HepG2 (cell line): ENCODE measurements around the gene ZNF445. TPM values are rescaled to one million over a fixed set of nuclear protein-coding genes. Genes with fewer than 3 reads are reported as not detected.

Experiments used
- AGO2 ChIP-seq: fragments of 200-400 bp; formaldehyde crosslinking; optimal IDR thresholded peaks from 2 replicates; pipeline ENCODE3; 2017; ENCODE audit warnings: mild to moderate bottlenecking, low read depth, low read length, moderate library complexity
- FIP1L1 ChIP-seq: fragments of 200-400 bp; formaldehyde crosslinking; IDR thresholded peaks from 2 replicates; pipeline ENCODE4 v1.6.1; 2018; ENCODE audit warnings: low read depth, mild to moderate bottlenecking, low read length, moderate library complexity, borderline replicate concordance; ENCODE audit not compliant: insufficient read depth
- GTF3A ChIP-seq: sonication (generic); formaldehyde crosslinking; conservative IDR thresholded peaks from 2 replicates; pipeline ENCODE4 v1.4.0; 2020; ENCODE audit warnings: mild to moderate bottlenecking, missing genetic modification reagents
- HOXA5 ChIP-seq: sonication (generic); formaldehyde crosslinking; IDR thresholded peaks from 2 replicates; pipeline ENCODE4 v1.4.0; 2020; ENCODE audit warnings: missing genetic modification reagents
- SETDB1 ChIP-seq: sonication (generic); formaldehyde crosslinking; IDR thresholded peaks from 2 replicates; pipeline ENCODE4 v1.5.1; 2020; ENCODE audit warnings: missing genetic modification reagents, mild to moderate bottlenecking, borderline replicate concordance
- SOX6 ChIP-seq, 2 experiments: fragments of 450-650 bp in 1 of 2; sonication (generic) in 1 of 2; formaldehyde crosslinking in 1 of 2; IDR thresholded peaks; 2 replicates each; pipeline versions ENCODE4 v1.4.0 to v1.6.1; 2017 to 2020; ENCODE audit warnings: antibody characterized with exemption in 1 of 2, mild to moderate bottlenecking in 1 of 2, missing genetic modification reagents in 1 of 2
- TBL1XR1 ChIP-seq: fragments of 150-350 bp; IDR thresholded peaks from 2 replicates; pipeline ENCODE4 v1.6.1; 2014; ENCODE audit warnings: borderline replicate concordance, low read length; ENCODE audit not compliant: partially characterized antibody
- THYN1 ChIP-seq: sonication (generic); formaldehyde crosslinking; IDR thresholded peaks from 2 replicates; pipeline ENCODE4 v1.8.1; 2023; ENCODE audit warnings: low read depth, mild to moderate bottlenecking, moderate library complexity, missing genetic modification reagents, borderline replicate concordance
- TOE1 ChIP-seq: sonication (generic); formaldehyde crosslinking; IDR thresholded peaks from 2 replicates; pipeline ENCODE4 v1.4.0; 2020; ENCODE audit warnings: mild to moderate bottlenecking, missing genetic modification reagents
- ZBTB3 ChIP-seq: sonication (generic); formaldehyde crosslinking; IDR thresholded peaks from 2 replicates; pipeline ENCODE4 v1.4.0; 2020; ENCODE audit warnings: low read depth, mild to moderate bottlenecking, moderate library complexity, missing genetic modification reagents, borderline replicate concordance
- ZNF136 ChIP-seq: sonication (generic); formaldehyde crosslinking; IDR thresholded peaks from 2 replicates; pipeline ENCODE4 v1.8.1; 2022; ENCODE audit warnings: low read depth, mild to moderate bottlenecking, moderate library complexity, missing genetic modification reagents
- ZNF367 ChIP-seq: sonication (generic); formaldehyde crosslinking; IDR thresholded peaks from 2 replicates; pipeline ENCODE4 v1.4.0; 2020; ENCODE audit warnings: missing genetic modification reagents, borderline replicate concordance
- ZNF441 ChIP-seq: sonication (generic); formaldehyde crosslinking; IDR thresholded peaks from 2 replicates; pipeline ENCODE4 v1.7.0; 2021; ENCODE audit warnings: missing genetic modification reagents, borderline replicate concordance
- ZNF598 ChIP-seq: sonication (generic); formaldehyde crosslinking; IDR thresholded peaks from 2 replicates; pipeline ENCODE4 v1.5.1; 2020; ENCODE audit warnings: mild to moderate bottlenecking, missing genetic modification reagents, borderline replicate concordance
- ZSCAN29 ChIP-seq: sonication (generic); formaldehyde crosslinking; conservative IDR thresholded peaks from 2 replicates; pipeline ENCODE4 v1.4.0; 2020; ENCODE audit warnings: mild to moderate bottlenecking, missing genetic modification reagents
- polyA plus RNA-seq, 8 experiments: library from polyadenylated mRNA; depleted of rRNA in 3 of 8; stranded (reverse) in 7 of 8; unstranded in 1 of 8; fragments of >200 nt; fragmentation: Illumina TruSeq in 4 of 8; extraction: Trizol in 4 of 8; gene quantifications; 2 replicates each; pipeline versions ENCODE4 v1.2.1 to v1.2.3, GENCODE V29; 2011 to 2016; ENCODE audit warnings: low read depth in 4 of 8, missing spikeins in 1 of 8, mixed read lengths in 1 of 8; ENCODE audit not compliant: insufficient read depth in 1 of 8
- total RNA-seq, 5 experiments: library from RNA; depleted of rRNA; stranded (reverse); fragments of >200 nt; fragmentation: Illumina TruSeq; extraction: Trizol; gene quantifications; 2 replicates each; pipeline ENCODE4 v1.2.3, GENCODE V29; 2016; ENCODE audit warnings: low read depth in 1 of 5
- TF ChIP-seq, protein P1 (sequence below): sonication (generic); formaldehyde crosslinking; IDR thresholded peaks from 2 replicates; pipeline ENCODE4 v1.4.0; 2020; ENCODE audit warnings: mild to moderate bottlenecking, missing genetic modification reagents
- TF ChIP-seq, protein P2 (sequence below): sonication (generic); formaldehyde crosslinking; IDR thresholded peaks from 2 replicates; pipeline ENCODE4 v1.4.0; 2020; ENCODE audit warnings: missing genetic modification reagents, borderline replicate concordance
- TF ChIP-seq, protein P3 (sequence below): IDR thresholded peaks from 2 replicates; pipeline ENCODE4 v1.6.1; 2018; ENCODE audit warnings: missing genetic modification reagents
- TF ChIP-seq, protein P4 (sequence below): IDR thresholded peaks from 2 replicates; pipeline ENCODE4 v1.4.0; 2020; ENCODE audit warnings: mild to moderate bottlenecking, missing genetic modification reagents

Gene ZNF445
- total and polyA plus RNA-seq, 2 of the 13 experiments (the other 11 are each of a cell fraction or from before 2014, with no cell fraction given) = 4.4 to 10.3 TPM

DNA sequence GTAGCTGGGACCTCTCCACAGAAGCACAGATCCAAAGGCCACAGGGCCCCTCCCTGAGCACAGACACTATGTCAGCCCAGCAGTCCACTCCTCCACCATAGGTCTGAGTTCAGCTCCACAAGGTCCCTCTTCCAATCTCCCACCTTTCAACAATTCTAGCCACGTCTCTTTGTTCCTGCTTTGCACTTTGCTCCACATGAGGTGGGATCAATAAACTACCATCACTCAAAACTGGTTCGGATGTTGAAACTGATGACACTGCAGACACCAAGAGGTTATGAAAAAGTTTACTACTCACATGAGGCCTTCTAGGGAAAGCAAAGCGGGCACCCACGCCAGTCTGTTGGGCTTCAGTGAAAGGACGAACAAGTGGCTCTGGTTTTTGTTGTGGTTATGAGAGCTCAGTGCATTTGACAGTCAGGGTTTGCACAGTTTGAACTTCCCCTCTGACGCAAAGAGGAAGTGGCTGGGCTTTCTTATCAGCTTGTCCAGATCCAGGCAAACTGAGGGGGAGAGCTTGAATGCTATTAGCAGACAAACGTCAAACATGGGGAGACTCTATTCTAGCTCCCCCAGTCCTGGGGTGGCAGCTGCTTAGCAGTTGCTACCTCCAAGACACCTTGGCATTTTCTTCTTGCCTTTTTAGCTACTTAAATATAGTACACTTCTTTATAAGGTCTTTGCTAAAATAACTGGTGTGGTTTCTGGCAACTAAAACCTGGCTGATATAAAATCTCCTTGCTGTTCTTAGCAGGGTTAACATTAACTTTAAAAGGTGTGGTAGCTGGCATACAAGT lies 37.8 kb downstream of the ZNF445 start (continued):
- TF ChIP-seq ZNF367 (CRISPR knock-in tag) (no peak), AGO2 (no peak), THYN1 (CRISPR knock-in tag) (no peak), GTF3A (CRISPR knock-in tag) (no peak), ZSCAN29 (CRISPR knock-in tag) (peak; percentile 65; the same call in 1 of the 2 replicates), SOX6 (IDR thresholded peaks at IDR 0.05) (no peak), SOX6 (CRISPR knock-in tag; IDR thresholded peaks at IDR 0.05) (peak; percentile 99), ZNF136 (CRISPR knock-in tag) (no peak), TBL1XR1 (peak; percentile 91), SETDB1 (CRISPR knock-in tag) (no peak), TOE1 (CRISPR knock-in tag) (no peak), HOXA5 (CRISPR knock-in tag) (peak; percentile 93), ZNF441 (peak; percentile 38; the same call in 1 of the 2 replicates), ZNF598 (no peak), ZBTB3 (CRISPR knock-in tag) (no peak), FIP1L1 (no peak)
- TF ChIP-seq, protein P1, sequence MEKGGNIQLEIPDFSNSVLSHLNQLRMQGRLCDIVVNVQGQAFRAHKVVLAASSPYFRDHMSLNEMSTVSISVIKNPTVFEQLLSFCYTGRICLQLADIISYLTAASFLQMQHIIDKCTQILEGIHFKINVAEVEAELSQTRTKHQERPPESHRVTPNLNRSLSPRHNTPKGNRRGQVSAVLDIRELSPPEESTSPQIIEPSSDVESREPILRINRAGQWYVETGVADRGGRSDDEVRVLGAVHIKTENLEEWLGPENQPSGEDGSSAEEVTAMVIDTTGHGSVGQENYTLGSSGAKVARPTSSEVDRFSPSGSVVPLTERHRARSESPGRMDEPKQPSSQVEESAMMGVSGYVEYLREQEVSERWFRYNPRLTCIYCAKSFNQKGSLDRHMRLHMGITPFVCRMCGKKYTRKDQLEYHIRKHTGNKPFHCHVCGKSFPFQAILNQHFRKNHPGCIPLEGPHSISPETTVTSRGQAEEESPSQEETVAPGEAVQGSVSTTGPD = peak; percentile 73; the same call in 1 of the 2 replicates
- TF ChIP-seq, protein P2, sequence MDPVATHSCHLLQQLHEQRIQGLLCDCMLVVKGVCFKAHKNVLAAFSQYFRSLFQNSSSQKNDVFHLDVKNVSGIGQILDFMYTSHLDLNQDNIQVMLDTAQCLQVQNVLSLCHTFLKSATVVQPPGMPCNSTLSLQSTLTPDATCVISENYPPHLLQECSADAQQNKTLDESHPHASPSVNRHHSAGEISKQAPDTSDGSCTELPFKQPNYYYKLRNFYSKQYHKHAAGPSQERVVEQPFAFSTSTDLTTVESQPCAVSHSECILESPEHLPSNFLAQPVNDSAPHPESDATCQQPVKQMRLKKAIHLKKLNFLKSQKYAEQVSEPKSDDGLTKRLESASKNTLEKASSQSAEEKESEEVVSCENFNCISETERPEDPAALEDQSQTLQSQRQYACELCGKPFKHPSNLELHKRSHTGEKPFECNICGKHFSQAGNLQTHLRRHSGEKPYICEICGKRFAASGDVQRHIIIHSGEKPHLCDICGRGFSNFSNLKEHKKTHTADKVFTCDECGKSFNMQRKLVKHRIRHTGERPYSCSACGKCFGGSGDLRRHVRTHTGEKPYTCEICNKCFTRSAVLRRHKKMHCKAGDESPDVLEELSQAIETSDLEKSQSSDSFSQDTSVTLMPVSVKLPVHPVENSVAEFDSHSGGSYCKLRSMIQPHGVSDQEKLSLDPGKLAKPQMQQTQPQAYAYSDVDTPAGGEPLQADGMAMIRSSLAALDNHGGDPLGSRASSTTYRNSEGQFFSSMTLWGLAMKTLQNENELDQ = no peak
- TF ChIP-seq, protein P3, sequence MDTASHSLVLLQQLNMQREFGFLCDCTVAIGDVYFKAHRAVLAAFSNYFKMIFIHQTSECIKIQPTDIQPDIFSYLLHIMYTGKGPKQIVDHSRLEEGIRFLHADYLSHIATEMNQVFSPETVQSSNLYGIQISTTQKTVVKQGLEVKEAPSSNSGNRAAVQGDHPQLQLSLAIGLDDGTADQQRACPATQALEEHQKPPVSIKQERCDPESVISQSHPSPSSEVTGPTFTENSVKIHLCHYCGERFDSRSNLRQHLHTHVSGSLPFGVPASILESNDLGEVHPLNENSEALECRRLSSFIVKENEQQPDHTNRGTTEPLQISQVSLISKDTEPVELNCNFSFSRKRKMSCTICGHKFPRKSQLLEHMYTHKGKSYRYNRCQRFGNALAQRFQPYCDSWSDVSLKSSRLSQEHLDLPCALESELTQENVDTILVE = peak; percentile 77
- TF ChIP-seq, protein P4, sequence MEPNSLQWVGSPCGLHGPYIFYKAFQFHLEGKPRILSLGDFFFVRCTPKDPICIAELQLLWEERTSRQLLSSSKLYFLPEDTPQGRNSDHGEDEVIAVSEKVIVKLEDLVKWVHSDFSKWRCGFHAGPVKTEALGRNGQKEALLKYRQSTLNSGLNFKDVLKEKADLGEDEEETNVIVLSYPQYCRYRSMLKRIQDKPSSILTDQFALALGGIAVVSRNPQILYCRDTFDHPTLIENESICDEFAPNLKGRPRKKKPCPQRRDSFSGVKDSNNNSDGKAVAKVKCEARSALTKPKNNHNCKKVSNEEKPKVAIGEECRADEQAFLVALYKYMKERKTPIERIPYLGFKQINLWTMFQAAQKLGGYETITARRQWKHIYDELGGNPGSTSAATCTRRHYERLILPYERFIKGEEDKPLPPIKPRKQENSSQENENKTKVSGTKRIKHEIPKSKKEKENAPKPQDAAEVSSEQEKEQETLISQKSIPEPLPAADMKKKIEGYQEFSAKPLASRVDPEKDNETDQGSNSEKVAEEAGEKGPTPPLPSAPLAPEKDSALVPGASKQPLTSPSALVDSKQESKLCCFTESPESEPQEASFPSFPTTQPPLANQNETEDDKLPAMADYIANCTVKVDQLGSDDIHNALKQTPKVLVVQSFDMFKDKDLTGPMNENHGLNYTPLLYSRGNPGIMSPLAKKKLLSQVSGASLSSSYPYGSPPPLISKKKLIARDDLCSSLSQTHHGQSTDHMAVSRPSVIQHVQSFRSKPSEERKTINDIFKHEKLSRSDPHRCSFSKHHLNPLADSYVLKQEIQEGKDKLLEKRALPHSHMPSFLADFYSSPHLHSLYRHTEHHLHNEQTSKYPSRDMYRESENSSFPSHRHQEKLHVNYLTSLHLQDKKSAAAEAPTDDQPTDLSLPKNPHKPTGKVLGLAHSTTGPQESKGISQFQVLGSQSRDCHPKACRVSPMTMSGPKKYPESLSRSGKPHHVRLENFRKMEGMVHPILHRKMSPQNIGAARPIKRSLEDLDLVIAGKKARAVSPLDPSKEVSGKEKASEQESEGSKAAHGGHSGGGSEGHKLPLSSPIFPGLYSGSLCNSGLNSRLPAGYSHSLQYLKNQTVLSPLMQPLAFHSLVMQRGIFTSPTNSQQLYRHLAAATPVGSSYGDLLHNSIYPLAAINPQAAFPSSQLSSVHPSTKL (CRISPR knock-in tag) = peak; percentile 93
